SU-DHL-6 (cell line): ENCODE results near the gene PRAMEF5.
"Not testable (repeated sequence)": the region's sequence is repeated elsewhere in the genome, so short reads cannot be mapped to it uniquely, and the experiment has no call there.

ENCODE experiments used
- CTCF ChIP-seq: fragments of 200-600 bp; sonication (generic); IDR thresholded peaks from one replicate; pipeline ENCODE4 v1.5.1; 2017; ENCODE audit warnings: antibody characterized with exemption, mild to moderate bottlenecking, low read length, moderate library complexity; ENCODE audit not compliant: insufficient read depth, poor library complexity, severe bottlenecking
- EZH2phosphoT487 ChIP-seq: fragments of 200-600 bp; sonication (generic), shearing (Covaris generic); conservative IDR thresholded peaks from 2 replicates; pipeline ENCODE4 v1.6.1; 2018; ENCODE audit warnings: mild to moderate bottlenecking, antibody characterized with exemption, low read length, moderate library complexity, mixed read lengths

- TF ChIP-seq CTCF, EZH2phosphoT487: not testable (repeated sequence)
Measured at GRCh38 chr1:13303239-13303638, 49.2 kb downstream of the PRAMEF5 start, which contains the start of gene PRAMEF33.
